Glutamatergic neuron (in vitro differentiated cells): Measurements from ENCODE around the gene ELANE. TPM values are rescaled to one million over a fixed set of nuclear protein-coding genes. Genes with fewer than 3 reads are reported as not detected.
"Not testable (repeated sequence)": the region's sequence is repeated elsewhere in the genome, so short reads cannot be mapped to it uniquely, and the experiment has no call there.

ENCODE experiments used
- DNase-seq: peaks from one replicate; pipeline ENCODE4 v3.0.0; 2022
- H3K27ac Mint-ChIP-seq: one replicate; pipeline ENCODE4 v1.8.0; 2020; ENCODE audit warnings: mild to moderate bottlenecking, mixed read lengths, inconsistent platforms; ENCODE audit not compliant: unreplicated experiment
- H3K27me3 Mint-ChIP-seq: one replicate; pipeline ENCODE4 v1.8.0; 2020; ENCODE audit warnings: mild to moderate bottlenecking, moderate library complexity, mixed read lengths, inconsistent platforms; ENCODE audit not compliant: unreplicated experiment
- H3K36me3 Mint-ChIP-seq: one replicate; pipeline ENCODE4 v1.8.0; 2020; ENCODE audit warnings: mild to moderate bottlenecking, mixed read lengths, inconsistent platforms; ENCODE audit not compliant: unreplicated experiment
- H3K4me1 Mint-ChIP-seq: one replicate; pipeline ENCODE4 v1.8.0; 2020; ENCODE audit warnings: mild to moderate bottlenecking, low read depth, mixed read lengths, inconsistent platforms; ENCODE audit not compliant: unreplicated experiment
- H3K4me3 Mint-ChIP-seq: one replicate; pipeline ENCODE4 v1.8.0; 2020; ENCODE audit warnings: mild to moderate bottlenecking, mixed read lengths, inconsistent platforms; ENCODE audit not compliant: unreplicated experiment
- H3K9me3 Mint-ChIP-seq: one replicate; pipeline ENCODE4 v1.8.0; 2020; ENCODE audit warnings: mild to moderate bottlenecking, moderate library complexity, mixed read lengths, inconsistent platforms; ENCODE audit not compliant: unreplicated experiment
- CTCF ChIP-seq: fragments of 200-600 bp; sonication (generic); IDR thresholded peaks from one replicate; pipeline ENCODE4 v1.5.0; 2021; ENCODE audit not compliant: partially characterized antibody, unreplicated experiment
- total RNA-seq: library from RNA; stranded (reverse); fragmentation: NEBNext Ultra II Directional; extraction: Animal tissue kit (Norgen Biotek cat#: 25700); gene quantifications from one replicate; pipeline ENCODE4 v1.2.1, GENCODE V29; 2021; ENCODE audit not compliant: unreplicated experiment

The ELANE gene
- total RNA-seq, 1 donor from 2014 or later = not detected

- Mint-ChIP-seq H3K36me3 (no peaks in the 10 kb centered on the region), H3K4me3 (no peak overlapping the region), H3K27me3 (peaks cover 2% of the 10 kb centered on the region), H3K9me3 (peaks cover 5% of the 10 kb centered on the region), H3K4me1 (no peaks in the 10 kb centered on the region), H3K27ac (no peak overlapping the region)
- DNase-seq = no peak
- no peak for TF ChIP-seq CTCF
Observed at GRCh38 chr19:876780-877314, 24.7 kb downstream of the ELANE start.

- not testable (repeated sequence) for DNase-seq, H3K4me3 Mint-ChIP-seq, H3K27ac Mint-ChIP-seq, H3K4me1 Mint-ChIP-seq, H3K27me3 Mint-ChIP-seq, H3K9me3 Mint-ChIP-seq, H3K36me3 Mint-ChIP-seq
Observed at GRCh38 chr19:877992-878660, 26.0 kb downstream of the ELANE start.

- not testable (repeated sequence) for H3K4me1 Mint-ChIP-seq, H3K27me3 Mint-ChIP-seq, H3K36me3 Mint-ChIP-seq, H3K27ac Mint-ChIP-seq, H3K4me3 Mint-ChIP-seq, DNase-seq, H3K9me3 Mint-ChIP-seq
Observed at GRCh38 chr19:878751-879561, 26.9 kb downstream of the ELANE start.

- Mint-ChIP-seq H3K27ac (no peak overlapping the region), H3K9me3 (peaks cover 8% of the 10 kb centered on the region), H3K4me1 (no peaks in the 10 kb centered on the region), H3K4me3 (no peak overlapping the region), H3K27me3 (peaks cover 4% of the 10 kb centered on the region), H3K36me3 (no peaks in the 10 kb centered on the region)
- no peak for DNase-seq
- no peak for TF ChIP-seq CTCF
Observed at GRCh38 chr19:879711-880438, 27.8 kb downstream of the ELANE start.

GRCh38 chr19:881385-882071 is 29.4 kb downstream of the ELANE start:
- no peak for TF ChIP-seq CTCF
- H3K27ac Mint-ChIP-seq = no peak overlapping the region
- H3K9me3 Mint-ChIP-seq = peaks cover 4% of the 10 kb centered on the region
- no peak for DNase-seq
- H3K4me1 Mint-ChIP-seq = no peaks in the 10 kb centered on the region
- H3K27me3 Mint-ChIP-seq = peaks cover 4% of the 10 kb centered on the region
- H3K4me3 Mint-ChIP-seq = no peak overlapping the region
- H3K36me3 Mint-ChIP-seq = no peaks in the 10 kb centered on the region
